H9 (cell line): ENCODE measurements around the gene ALPI. TPM values are rescaled to one million over a fixed set of nuclear protein-coding genes. Genes with fewer than 3 reads are reported as not detected.

Source experiments
- DNase-seq: peaks from one replicate; pipeline ENCODE4 v3.0.0-alpha.2; 2017
- H2AFZ ChIP-seq: one replicate; pipeline ENCODE4 v1.6.1; 2013; ENCODE audit warnings: mild to moderate bottlenecking, low read length, control low read depth, moderate library complexity
- H2AK5ac ChIP-seq: 2 replicates; pipeline ENCODE4 v1.6.1; 2013; ENCODE audit warnings: low read length, control low read depth, mixed read lengths; ENCODE audit not compliant: insufficient read length
- H2BK120ac ChIP-seq: one replicate; pipeline ENCODE4 v1.6.1; 2013; ENCODE audit warnings: low read depth, mild to moderate bottlenecking, low read length, control low read depth, inconsistent platforms; ENCODE audit not compliant: poor library complexity, severe bottlenecking
- H2BK12ac ChIP-seq: 2 replicates; pipeline ENCODE4 v1.6.1; 2013; ENCODE audit warnings: low read length, control low read depth, mixed read lengths, low read depth; ENCODE audit not compliant: insufficient read length
- H2BK15ac ChIP-seq: 2 replicates; pipeline ENCODE4 v1.6.1; 2013; ENCODE audit warnings: low read depth, low read length, control low read depth
- H2BK20ac ChIP-seq: one replicate; pipeline ENCODE4 v1.6.1; 2013; ENCODE audit warnings: low read depth, mild to moderate bottlenecking, low read length, control low read depth, inconsistent platforms; ENCODE audit not compliant: poor library complexity, severe bottlenecking
- H2BK5ac ChIP-seq: 2 replicates; pipeline ENCODE4 v1.6.1; 2013; ENCODE audit warnings: low read length, control low read depth, mixed read lengths; ENCODE audit not compliant: insufficient read length
- H3K14ac ChIP-seq: 2 replicates; pipeline ENCODE4 v1.6.1; 2013; ENCODE audit warnings: low read length, control low read depth; ENCODE audit not compliant: insufficient read depth
- H3K18ac ChIP-seq: 2 replicates; pipeline ENCODE4 v1.6.1; 2013; ENCODE audit warnings: low read depth, mild to moderate bottlenecking, mixed read lengths, low read length, control low read depth; ENCODE audit not compliant: insufficient read length
- H3K23ac ChIP-seq: 2 replicates; pipeline ENCODE4 v1.6.1; 2013; ENCODE audit warnings: low read length, control low read depth, mixed read lengths, low read depth; ENCODE audit not compliant: insufficient read length
- H3K23me2 ChIP-seq: 2 replicates; pipeline ENCODE4 v1.6.1; 2013; ENCODE audit warnings: low read depth, mild to moderate bottlenecking, mixed read lengths, low read length, control low read depth; ENCODE audit not compliant: insufficient read length, poor library complexity, severe bottlenecking
- H3K27ac ChIP-seq: 2 replicates; pipeline ENCODE4 v1.5.1; 2013; ENCODE audit warnings: low read length, control low read depth, mixed read lengths, low read depth; ENCODE audit not compliant: insufficient read length
- H3K27me3 ChIP-seq: 2 replicates; pipeline ENCODE4 v1.6.1; 2013; ENCODE audit warnings: low read length, control low read depth, inconsistent platforms; ENCODE audit not compliant: insufficient read depth
- H3K4ac ChIP-seq: 2 replicates; pipeline ENCODE4 v1.6.1; 2013; ENCODE audit warnings: low read depth, mild to moderate bottlenecking, control low read depth, inconsistent platforms, low read length, moderate library complexity
- H3K4me1 ChIP-seq: 2 replicates; pipeline ENCODE4 v1.6.1; 2013; ENCODE audit warnings: low read length, control low read depth, inconsistent platforms; ENCODE audit not compliant: insufficient read depth
- H3K4me2 ChIP-seq: 2 replicates; pipeline ENCODE4 v1.6.1; 2013; ENCODE audit warnings: low read length, control low read depth, mixed read lengths; ENCODE audit not compliant: insufficient read length, insufficient read depth
- H3K56ac ChIP-seq: 2 replicates; pipeline ENCODE4 v1.6.1; 2013; ENCODE audit warnings: low read depth, mild to moderate bottlenecking, mixed read lengths, low read length, control low read depth; ENCODE audit not compliant: insufficient read length
- H3K79me1 ChIP-seq: 2 replicates; pipeline ENCODE4 v1.6.1; 2013; ENCODE audit warnings: low read depth, mild to moderate bottlenecking, moderate library complexity, low read length, control low read depth, inconsistent platforms; ENCODE audit not compliant: insufficient read depth, poor library complexity, severe bottlenecking
- H3K79me2 ChIP-seq: 2 replicates; pipeline ENCODE4 v1.6.1; 2013; ENCODE audit warnings: low read length, control low read depth, inconsistent platforms; ENCODE audit not compliant: insufficient read depth
- H3K9ac ChIP-seq: 2 replicates; pipeline ENCODE4 v1.6.1; 2013; ENCODE audit warnings: low read length, control low read depth, mixed read lengths; ENCODE audit not compliant: insufficient read length; ENCODE audit errors: extremely low read depth
- H3K9me3 ChIP-seq: one replicate; pipeline ENCODE4 v1.6.1; 2013; ENCODE audit warnings: low read depth, low read length, inconsistent platforms; ENCODE audit not compliant: control insufficient read depth
- H3T11ph ChIP-seq: one replicate; pipeline ENCODE4 v1.6.1; 2013; ENCODE audit warnings: mild to moderate bottlenecking, low read length, control low read depth, inconsistent platforms
- H4K20me1 ChIP-seq: one replicate; pipeline ENCODE4 v1.6.1; 2013; ENCODE audit not compliant: control insufficient read depth, insufficient read length, insufficient read depth
- H4K5ac ChIP-seq: 2 replicates; pipeline ENCODE4 v1.6.1; 2013; ENCODE audit warnings: low read depth, mild to moderate bottlenecking, mixed read lengths, low read length, control low read depth; ENCODE audit not compliant: insufficient read length
- H4K8ac ChIP-seq: replicated peaks from 2 replicates; pipeline ENCODE4 v1.6.1; 2013; ENCODE audit warnings: low read length, control low read depth, mixed read lengths, low read depth; ENCODE audit not compliant: insufficient read length
- H4K91ac ChIP-seq: 2 replicates; pipeline ENCODE4 v1.6.1; 2013; ENCODE audit warnings: low read depth, mild to moderate bottlenecking, moderate library complexity, mixed read lengths, low read length, control low read depth; ENCODE audit not compliant: insufficient read length
- H3K27ac Mint-ChIP-seq, 3 experiments: 2 replicates in 2 of 3; 3 replicates in 1 of 3; pipeline ENCODE4 v1.8.0; 2020 to 2021; ENCODE audit warnings: mixed read lengths in 3 of 3, mild to moderate bottlenecking in 1 of 3, moderate library complexity in 1 of 3
- H3K27me3 Mint-ChIP-seq: 2 replicates; pipeline ENCODE4 v1.8.0; 2021; ENCODE audit warnings: low read depth, mild to moderate bottlenecking, moderate library complexity, mixed read lengths
- H3K36me3 Mint-ChIP-seq, 3 experiments: 2 replicates in 2 of 3; 3 replicates in 1 of 3; pipeline ENCODE4 v1.8.0; 2020 to 2021; ENCODE audit warnings: low read depth in 3 of 3, mixed read lengths in 3 of 3; ENCODE audit not compliant: insufficient read depth in 1 of 3
- H3K4me1 Mint-ChIP-seq, 2 experiments: 2 replicates each; pipeline ENCODE4 v1.8.0; 2020; ENCODE audit warnings: mixed read lengths in 2 of 2
- H3K4me3 Mint-ChIP-seq, 2 experiments: 2 replicates in 1 of 2; 3 replicates in 1 of 2; pipeline ENCODE4 v1.8.0; 2020 to 2021; ENCODE audit warnings: mild to moderate bottlenecking in 2 of 2, mixed read lengths in 2 of 2, moderate library complexity in 1 of 2
- H3K9me3 Mint-ChIP-seq, 2 experiments: 2 replicates in 1 of 2; 3 replicates in 1 of 2; pipeline ENCODE4 v1.8.0; 2020; ENCODE audit warnings: mild to moderate bottlenecking in 2 of 2, mixed read lengths in 2 of 2, moderate library complexity in 1 of 2
- WGBS: extraction: QIAGEN DNeasy Blood & Tissue Kit; methylation state at CpG from one replicate; pipeline ENCODE4 v1.1.7; 2013; ENCODE audit warnings: missing lambda C conversion rate, low lambda C conversion rate, mixed read lengths; ENCODE audit not compliant: insufficient read length; ENCODE audit errors: extremely low coverage; 5-methylcytosine and 5-hydroxymethylcytosine counted together
- total RNA-seq: library from RNA; stranded (reverse); gene quantifications from 2 replicates; pipeline ENCODE4 v1.2.1, GENCODE V29; 2021
- TF ChIP-seq, protein P1 (sequence below): fragments of 200-600 bp; sonication (generic); conservative IDR thresholded peaks from 3 replicates; pipeline ENCODE4 v1.8.0; 2021; ENCODE audit warnings: antibody characterized with exemption, mild to moderate bottlenecking

The ALPI gene
- total RNA-seq, 1 experiment from 2014 or later = not detected

GRCh38 chr2:232420463-232421188, 35.3 kb upstream of the ALPI start:
- Histone ChIP-seq H4K20me1 (peaks cover 7% of the 10 kb centered on the region), H3K9me3 (no peaks in the 10 kb centered on the region), H3K23ac (no peak overlapping the region), H2BK120ac (no peak overlapping the region), H3K4me1 (peaks cover 8% of the 10 kb centered on the region; the same call in 1 of the 2 replicates), H3T11ph (no peak overlapping the region), H3K79me1 (no peaks in the 10 kb centered on the region), H2BK12ac (no peak overlapping the region), H3K56ac (no peak overlapping the region), H4K5ac (no peak overlapping the region), H2AFZ (no peak overlapping the region), H3K4ac (no peak overlapping the region), H2BK5ac (no peak overlapping the region), H4K8ac (no peak overlapping the region), H3K9ac (peak overlapping the region; percentile 30), H4K91ac (no peak overlapping the region), H3K18ac (peak overlapping the region; percentile 51), H3K79me2 (no peaks in the 10 kb centered on the region), H3K4me2 (peak overlapping the region; percentile 81), H2AK5ac (no peak overlapping the region), H2BK15ac (no peak overlapping the region), H3K27me3 (peaks cover 28% of the 10 kb centered on the region; the same call in 1 of the 2 replicates), H3K27ac (no peak overlapping the region), H3K23me2 (peaks cover 23% of the 10 kb centered on the region), H3K14ac (peak overlapping the region; percentile 88), H2BK20ac (no peak overlapping the region)
- H3K4me3 Mint-ChIP-seq = peak overlapping the region; percentile 83 to 84
- peaks cover 14% of the 10 kb centered on the region in 2 experiments for H3K9me3 Mint-ChIP-seq
- H3K27me3 Mint-ChIP-seq = peaks cover 57% of the 10 kb centered on the region
- peaks cover 49 to 50% of the 10 kb centered on the region in 2 experiments for H3K4me1 Mint-ChIP-seq
- no peak overlapping the region for H3K27ac Mint-ChIP-seq
- WGBS = no CpG with 5 or more reads among the region's 79 CpGs
- peak; percentile 65 for DNase-seq
- H3K36me3 Mint-ChIP-seq = peaks cover 9 to 56% (median 40%) of the 10 kb centered on the region in 3 experiments
- TF ChIP-seq, protein P1, sequence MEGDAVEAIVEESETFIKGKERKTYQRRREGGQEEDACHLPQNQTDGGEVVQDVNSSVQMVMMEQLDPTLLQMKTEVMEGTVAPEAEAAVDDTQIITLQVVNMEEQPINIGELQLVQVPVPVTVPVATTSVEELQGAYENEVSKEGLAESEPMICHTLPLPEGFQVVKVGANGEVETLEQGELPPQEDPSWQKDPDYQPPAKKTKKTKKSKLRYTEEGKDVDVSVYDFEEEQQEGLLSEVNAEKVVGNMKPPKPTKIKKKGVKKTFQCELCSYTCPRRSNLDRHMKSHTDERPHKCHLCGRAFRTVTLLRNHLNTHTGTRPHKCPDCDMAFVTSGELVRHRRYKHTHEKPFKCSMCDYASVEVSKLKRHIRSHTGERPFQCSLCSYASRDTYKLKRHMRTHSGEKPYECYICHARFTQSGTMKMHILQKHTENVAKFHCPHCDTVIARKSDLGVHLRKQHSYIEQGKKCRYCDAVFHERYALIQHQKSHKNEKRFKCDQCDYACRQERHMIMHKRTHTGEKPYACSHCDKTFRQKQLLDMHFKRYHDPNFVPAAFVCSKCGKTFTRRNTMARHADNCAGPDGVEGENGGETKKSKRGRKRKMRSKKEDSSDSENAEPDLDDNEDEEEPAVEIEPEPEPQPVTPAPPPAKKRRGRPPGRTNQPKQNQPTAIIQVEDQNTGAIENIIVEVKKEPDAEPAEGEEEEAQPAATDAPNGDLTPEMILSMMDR = no peak
